HUDEP-2 (cell line): ENCODE results near the gene DIPK1B.

Experiments
- DNase-seq, 76 experiments: peaks; one replicate each; lab custom pipeline; 2025; ENCODE audit not compliant: unreplicated experiment in 76 of 76; lab: John Stamatoyannopoulos, UW

Gene DIPK1B

GRCh38 chr9:136718345-136719194 is 6.2 kb downstream of the DIPK1B start:
- no peak for DNase-seq

GRCh38 chr9:136719195-136719880 is 7.0 kb downstream of the DIPK1B start:
- DNase-seq = peak in 1 of 76 experiments; percentile 17

GRCh38 chr9:136720251-136720897 is 8.0 kb downstream of the DIPK1B start:
- DNase-seq = no peak

- no peak for DNase-seq
Observed at GRCh38 chr9:136720898-136721338, 8.5 kb downstream of the DIPK1B start.

GRCh38 chr9:136721339-136722092 is 9.1 kb downstream of the DIPK1B start:
- peak in 9 of 76 experiments; percentile 19 to 49 (median 32) for DNase-seq

- peak in 5 of 76 experiments; percentile 5 to 49 (median 33) for DNase-seq
Observed at GRCh38 chr9:136722093-136722968, 10.0 kb downstream of the DIPK1B start.

GRCh38 chr9:136722969-136723356 is 10.6 kb downstream of the DIPK1B start:
- DNase-seq = peak in 10 of 76 experiments; percentile 10 to 49 (median 28)

- DNase-seq = peak in 2 of 76 experiments; percentile 8 to 19
Observed at GRCh38 chr9:136723362-136723976, 11.1 kb downstream of the DIPK1B start.

GRCh38 chr9:136723989-136724388 is 11.6 kb downstream of the DIPK1B start:
- no peak for DNase-seq

GRCh38 chr9:136724772-136725171 is 12.4 kb downstream of the DIPK1B start:
- no peak for DNase-seq

- no peak for DNase-seq
Observed at GRCh38 chr9:136725612-136726011, 13.2 kb downstream of the DIPK1B start.

- no peak for DNase-seq
Observed at GRCh38 chr9:136726118-136726517, 13.7 kb downstream of the DIPK1B start.

GRCh38 chr9:136726631-136727191 is 14.3 kb downstream of the DIPK1B start:
- DNase-seq = peak in 55 of 76 experiments; percentile 10 to 68 (median 42)

GRCh38 chr9:136728080-136728547 is 15.7 kb downstream of the DIPK1B start:
- DNase-seq = peak in 73 of 76 experiments; percentile 38 to 91 (median 80)

- DNase-seq = peak in 10 of 76 experiments; percentile 30 to 77 (median 54)
Observed at GRCh38 chr9:136728548-136729123, 16.3 kb downstream of the DIPK1B start.

- peak in 70 of 76 experiments; percentile 9 to 81 (median 64) for DNase-seq
Observed at GRCh38 chr9:136729144-136729543, 16.8 kb downstream of the DIPK1B start.

- no peak for DNase-seq
Observed at GRCh38 chr9:136729926-136730325, 17.6 kb downstream of the DIPK1B start.
